CD4-positive, alpha-beta T cell treated with Interleukin-12 subunit alpha and Interleukin-12 subunit beta, for 1 hour (primary cell): ENCODE results near the gene FARP1.

Experiments used
- DNase-seq: peaks from one replicate; pipeline ENCODE4 v3.0.0-alpha.2; 2020

The FARP1 gene

GRCh38 chr13:98134901-98135300, 8.0 kb upstream of the FARP1 start:
- no peak for DNase-seq

- no peak for DNase-seq
These were observed 1.8 kb upstream of the FARP1 start for GRCh38 chr13:98141091-98141490.

DNA sequence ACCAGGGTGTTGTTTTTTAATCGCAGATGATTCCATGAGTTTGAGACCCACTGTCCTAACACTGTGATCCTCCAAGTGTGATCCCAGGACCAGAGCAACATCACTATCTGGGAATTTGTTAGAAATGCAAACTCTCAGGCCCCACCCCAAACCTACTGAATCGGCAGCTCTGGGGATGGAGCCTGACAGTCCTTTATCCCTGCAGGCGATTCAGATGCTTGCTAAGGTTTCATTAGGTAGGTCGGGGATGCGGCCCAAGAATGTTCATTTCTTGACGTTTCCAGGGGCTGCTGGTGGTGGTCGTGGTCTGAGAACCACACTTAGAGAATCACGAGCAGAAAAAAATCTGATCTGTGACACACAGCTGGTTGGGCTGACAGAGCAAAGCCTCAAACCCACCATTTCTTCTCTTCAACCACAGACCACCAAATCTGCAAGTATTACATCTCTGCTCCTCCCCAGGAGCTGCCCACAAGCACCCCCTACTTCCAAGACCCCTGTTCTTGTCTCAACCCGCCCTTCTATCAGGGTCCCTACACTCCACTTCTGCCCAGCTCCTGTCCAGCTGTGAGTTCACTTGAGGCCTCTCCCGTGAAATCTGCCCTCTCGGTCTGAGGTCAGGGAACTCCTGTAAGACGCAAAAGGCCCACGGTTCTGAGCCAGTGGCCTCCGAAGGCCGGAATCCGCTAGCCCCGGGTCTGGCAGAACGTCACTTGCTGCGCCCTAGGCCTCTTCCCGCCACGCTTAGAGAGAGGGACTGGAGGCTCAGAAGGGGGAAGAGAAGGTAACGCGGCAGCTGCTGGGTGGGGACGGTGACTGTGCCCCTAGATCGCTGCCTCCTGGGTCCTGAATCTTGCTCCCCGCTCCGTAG, 1.1 kb upstream of the FARP1 start:
- DNase-seq, result no peak

DNA sequence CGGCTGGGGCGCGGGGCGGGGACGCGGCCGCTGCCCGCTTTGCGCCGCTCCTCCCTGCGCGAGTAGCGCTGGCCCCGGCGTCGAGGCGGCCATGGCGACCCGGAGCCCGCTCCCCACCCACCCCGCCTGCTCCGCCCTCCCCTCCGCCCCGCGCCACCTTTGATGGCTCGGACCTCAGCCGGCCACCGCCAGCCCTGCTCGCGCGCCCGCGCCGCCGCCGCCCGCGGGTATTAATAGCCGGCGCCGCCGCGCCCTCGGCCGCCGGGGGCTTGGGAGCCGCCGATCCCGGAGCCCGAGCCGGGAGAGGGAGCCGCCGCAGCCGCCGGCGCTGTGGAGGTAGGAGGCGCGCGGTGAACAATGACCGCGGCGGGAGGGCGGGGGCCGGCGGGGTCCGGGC, 261 bp downstream of the FARP1 start:
- no peak for DNase-seq

GRCh38 chr13:98143601-98144026, 720 bp downstream of the FARP1 start:
- DNase-seq, result no peak

GRCh38 chr13:98144027-98144741, 1.3 kb downstream of the FARP1 start:
- DNase-seq, result no peak

- no peak for DNase-seq
These were observed 2.0 kb downstream of the FARP1 start for GRCh38 chr13:98144801-98145350.

GRCh38 chr13:98147521-98147920, 4.6 kb downstream of the FARP1 start:
- DNase-seq, result no peak

- DNase-seq, result no peak
These were observed 8.1 kb downstream of the FARP1 start for GRCh38 chr13:98150832-98151479.

DNA sequence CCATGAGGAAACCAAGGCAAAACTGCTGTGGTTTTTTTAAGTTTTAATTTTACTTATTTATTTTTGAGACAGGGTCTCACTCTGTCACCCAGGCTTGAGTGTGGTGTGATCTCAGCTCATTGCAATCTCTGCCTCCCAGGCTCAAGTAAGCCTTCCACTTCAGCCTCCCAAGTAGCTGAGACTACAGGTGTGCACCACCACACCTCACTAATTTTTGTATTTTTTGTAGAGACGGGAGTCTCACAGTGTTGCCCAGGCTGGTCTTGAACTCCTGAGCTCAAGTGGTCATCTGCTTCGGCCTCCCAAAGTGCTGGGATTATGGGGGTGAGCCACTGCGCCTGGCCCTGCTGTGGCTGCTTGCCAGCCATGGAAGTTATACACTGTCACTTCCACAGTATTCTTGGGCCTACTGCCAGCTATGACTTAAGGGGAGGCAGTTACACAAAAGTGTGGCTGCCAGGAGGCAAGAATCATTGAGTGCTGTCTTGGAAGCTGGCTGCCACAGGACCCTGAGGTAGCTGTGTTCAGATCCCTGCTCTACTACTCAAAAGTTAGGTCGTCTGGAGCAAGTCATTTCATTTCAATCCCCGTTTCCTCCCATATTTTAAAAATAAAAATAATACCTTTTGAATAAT, 12.7 kb downstream of the FARP1 start:
- no peak for DNase-seq

DNA sequence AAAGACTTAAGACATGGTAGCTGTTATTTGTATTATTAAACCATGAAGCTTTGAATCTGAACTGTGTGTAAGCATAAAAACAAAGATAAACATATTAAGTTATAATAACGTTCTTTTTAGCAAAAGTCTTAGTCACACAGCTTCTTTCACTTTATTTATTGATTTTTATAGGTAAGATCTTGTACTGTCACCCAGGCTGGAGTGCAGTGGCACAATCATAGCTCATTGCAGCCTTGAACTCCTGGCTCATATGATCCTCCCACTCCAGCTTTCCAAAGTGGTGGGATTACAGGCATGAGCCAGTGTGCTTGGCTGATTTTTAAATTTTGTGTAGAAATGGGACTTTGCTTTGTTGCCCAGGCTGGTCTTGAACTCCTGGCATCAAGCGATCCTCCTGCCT, 13.4 kb downstream of the FARP1 start:
- no peak for DNase-seq

- DNase-seq, result no peak
These were observed 14.3 kb downstream of the FARP1 start for GRCh38 chr13:98157188-98157587.

- no peak for DNase-seq
These were observed 14.7 kb downstream of the FARP1 start for GRCh38 chr13:98157609-98158008.

DNA sequence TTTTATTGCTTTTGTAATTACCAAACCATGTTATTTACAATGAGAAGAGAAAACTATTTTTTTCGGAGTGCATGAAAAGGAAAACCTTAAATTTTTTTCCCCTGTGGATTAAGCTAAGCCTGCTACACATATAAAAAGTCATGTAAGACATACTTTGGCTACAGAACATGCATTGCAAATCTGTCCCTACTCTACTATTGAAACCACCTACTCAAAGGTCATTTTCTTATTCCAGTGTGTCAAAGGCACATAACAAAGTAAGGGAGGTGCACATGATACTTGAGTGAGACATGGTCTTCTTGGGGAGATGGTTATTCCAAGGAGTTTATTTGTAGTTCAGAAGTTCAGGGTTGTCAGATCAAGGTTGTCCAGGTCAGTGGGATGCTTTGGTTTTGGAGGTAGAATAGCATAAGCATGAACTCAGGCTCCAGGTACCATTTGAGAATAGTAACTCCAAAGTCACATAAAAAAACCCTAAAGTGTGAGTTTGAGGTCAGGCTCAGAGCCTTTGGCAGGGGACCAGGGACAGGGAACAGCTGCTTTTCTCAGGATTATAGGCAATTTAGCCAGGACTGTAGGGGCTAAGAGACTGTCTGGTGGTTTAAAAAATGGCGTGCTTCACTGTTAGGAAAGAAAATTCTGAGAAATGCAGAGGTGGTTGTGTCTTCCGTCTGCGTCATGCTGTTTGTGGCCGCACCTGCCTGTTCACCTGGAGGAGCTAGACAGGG, 15.4 kb downstream of the FARP1 start:
- DNase-seq, result no peak

GRCh38 chr13:98162935-98163334, 20.0 kb downstream of the FARP1 start:
- no peak for DNase-seq

DNA sequence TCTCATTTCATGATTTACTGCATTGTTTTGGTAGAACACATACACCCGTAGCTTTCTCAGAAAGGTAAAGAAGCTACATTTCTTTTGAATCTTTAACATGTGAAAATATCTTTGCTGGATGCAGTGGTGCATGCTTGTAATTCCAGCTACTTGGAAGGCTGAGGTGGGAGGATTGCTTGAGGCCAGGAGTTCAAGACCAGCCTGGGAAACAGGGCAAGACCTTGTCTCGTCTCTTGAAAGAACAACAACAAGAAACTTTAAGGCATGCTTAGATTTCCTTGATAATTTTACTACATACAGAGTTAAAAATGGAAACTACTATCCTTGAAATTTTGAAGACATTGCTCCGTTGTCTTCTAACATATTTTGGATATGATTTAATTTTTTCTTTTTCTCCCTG, 26.4 kb downstream of the FARP1 start:
- no peak for DNase-seq

DNA sequence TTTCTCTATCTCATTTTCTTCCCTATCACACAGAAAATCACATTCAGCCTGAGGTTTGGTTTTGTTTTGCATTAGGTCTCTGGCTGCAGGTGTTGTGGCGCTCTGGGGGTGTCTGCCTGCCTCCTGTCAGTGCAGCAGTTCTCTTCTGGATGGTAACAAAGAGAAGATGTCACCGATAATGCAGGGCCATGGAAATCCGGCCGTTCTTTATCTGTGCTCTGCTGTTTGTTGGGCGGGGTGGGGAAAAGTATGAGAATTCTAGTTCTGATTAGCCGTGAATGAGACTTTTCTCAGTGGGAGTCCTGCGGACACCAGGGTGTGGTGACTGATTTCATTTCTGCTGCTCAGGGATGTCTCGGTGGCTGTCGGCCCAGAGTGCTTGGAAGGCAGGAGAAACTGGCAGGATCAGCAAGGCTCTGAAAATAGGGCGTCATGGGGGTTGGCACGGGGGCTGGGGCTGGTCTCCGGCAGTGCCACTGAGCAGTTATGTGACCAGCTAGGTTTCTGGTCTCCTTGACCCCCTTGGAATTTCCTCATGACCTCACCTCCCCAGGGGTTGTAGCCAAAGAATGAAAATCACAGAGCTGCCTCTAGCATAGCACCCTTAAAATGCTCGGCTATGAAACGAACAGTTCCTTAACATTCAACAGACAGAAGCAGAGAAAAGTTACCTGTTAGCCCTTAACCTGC, 29.2 kb downstream of the FARP1 start:
- DNase-seq, result no peak

DNA sequence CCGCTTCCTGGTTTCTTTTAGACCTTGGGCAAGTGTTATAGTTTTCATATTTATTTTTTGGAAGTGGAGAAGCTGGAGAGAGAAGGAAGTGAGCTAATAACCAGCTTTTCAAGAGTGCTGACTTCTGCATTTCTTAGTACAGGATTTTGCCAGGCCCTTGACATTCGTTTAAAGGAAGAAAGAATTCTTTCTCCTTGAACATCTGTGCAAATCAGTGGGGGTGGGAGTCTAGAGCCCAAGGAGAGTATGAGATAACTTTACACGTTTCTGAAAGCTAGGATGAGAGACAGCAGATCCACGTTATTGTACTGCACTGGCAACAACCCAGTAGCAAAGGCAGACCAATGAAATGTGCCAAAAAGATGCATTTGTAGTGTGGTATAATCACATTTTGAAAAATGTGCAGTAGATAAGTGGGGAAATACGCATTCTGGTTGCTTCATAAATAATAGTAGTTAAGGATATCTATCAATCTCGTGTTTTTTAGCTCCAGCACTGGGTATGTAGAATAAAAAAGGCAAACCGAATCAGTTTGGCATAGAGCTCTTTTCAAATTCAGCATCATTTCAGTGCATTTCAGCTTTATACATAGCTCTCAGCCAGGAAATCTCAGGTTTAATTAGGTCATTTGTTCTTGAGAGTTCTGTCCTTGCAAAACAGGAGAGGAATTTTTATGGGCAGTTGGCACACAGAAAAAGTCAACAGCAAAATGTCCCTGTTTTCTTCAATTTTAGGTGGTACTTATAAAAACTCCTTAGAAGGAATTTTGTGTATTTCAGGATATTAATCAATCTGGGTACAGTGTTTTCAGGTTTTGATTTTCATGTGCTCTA, 29.9 kb downstream of the FARP1 start:
- no peak for DNase-seq

DNA sequence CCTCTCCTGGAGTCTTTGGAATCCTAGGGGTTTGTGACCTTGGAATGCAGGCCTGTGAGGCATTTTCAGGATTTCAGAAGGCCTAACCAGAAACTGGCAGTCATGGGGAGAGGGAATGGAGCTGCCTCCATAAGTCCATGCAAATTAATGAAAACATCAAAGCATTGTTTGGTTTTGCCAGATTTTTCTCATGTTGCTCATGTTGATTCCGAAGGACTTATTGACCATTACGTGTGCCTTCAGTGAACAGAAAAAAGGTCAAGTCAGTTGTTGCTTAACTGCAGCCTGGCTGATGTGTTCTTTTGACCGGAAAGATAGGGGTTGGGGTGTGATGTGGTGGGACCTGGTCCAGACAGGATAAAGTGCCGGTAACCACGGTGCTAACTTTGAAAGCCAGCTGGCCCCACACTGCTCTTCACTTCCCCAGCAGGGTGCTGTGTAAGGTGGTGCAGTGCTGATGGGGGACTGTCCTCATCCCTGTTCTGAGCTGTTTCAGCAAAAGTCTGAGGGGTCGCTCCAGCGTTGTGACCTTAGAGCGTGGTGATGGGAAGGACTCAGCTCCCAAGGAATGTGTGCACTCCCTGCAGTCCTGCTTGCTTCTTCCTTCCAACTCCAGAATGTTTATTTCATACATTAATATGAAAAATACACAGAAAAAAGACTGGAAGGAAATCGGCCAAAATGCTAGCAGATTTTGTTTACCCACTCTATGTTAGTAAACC, 30.7 kb downstream of the FARP1 start:
- no peak for DNase-seq

GRCh38 chr13:98174307-98174706, 31.4 kb downstream of the FARP1 start:
- DNase-seq, result no peak
